ENCODE results near the gene AIF1.

DNA sequence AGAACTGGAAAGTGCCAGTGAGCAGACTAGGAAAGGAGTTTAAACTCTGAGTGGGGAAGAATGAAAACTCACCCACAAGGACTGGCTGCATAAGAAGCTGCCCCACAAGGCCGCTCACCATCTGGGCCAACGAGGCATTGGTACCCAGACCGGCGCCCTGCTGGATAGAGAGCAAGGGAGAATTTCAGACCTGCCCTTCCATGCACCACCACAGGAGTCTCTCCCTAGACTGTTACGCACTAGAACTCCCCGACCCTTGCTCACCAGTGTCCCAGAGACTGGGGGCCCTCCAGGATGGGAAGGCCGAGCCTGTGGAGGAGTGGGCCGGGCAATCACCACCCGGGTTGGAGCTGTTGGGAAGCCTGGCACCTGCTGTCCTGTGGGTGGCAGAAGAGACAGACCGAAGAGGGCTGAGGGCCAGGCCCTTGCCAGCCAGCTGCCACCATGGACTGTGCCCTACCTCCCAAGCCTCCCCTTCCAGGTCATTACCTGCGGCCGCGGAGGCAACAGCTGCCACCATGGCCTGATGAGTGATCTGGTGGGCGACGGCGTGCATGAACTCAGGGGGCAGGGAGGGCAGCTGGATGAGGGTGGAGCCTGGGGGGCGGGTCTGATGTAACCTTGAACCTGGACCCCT, 28.9 kb downstream of the AIF1 start:
- no peak for TF ChIP-seq POLR2A (IDR thresholded peaks at IDR 0.05)
- TF ChIP-seq, protein P1, sequence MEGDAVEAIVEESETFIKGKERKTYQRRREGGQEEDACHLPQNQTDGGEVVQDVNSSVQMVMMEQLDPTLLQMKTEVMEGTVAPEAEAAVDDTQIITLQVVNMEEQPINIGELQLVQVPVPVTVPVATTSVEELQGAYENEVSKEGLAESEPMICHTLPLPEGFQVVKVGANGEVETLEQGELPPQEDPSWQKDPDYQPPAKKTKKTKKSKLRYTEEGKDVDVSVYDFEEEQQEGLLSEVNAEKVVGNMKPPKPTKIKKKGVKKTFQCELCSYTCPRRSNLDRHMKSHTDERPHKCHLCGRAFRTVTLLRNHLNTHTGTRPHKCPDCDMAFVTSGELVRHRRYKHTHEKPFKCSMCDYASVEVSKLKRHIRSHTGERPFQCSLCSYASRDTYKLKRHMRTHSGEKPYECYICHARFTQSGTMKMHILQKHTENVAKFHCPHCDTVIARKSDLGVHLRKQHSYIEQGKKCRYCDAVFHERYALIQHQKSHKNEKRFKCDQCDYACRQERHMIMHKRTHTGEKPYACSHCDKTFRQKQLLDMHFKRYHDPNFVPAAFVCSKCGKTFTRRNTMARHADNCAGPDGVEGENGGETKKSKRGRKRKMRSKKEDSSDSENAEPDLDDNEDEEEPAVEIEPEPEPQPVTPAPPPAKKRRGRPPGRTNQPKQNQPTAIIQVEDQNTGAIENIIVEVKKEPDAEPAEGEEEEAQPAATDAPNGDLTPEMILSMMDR (IDR thresholded peaks at IDR 0.05), result no peak
